Germinal center (tissue), 1 donor: ENCODE results near the gene AGTPBP1.
A peak's percentile ranks its signal among the peaks of the same experiment; 100 is the strongest.
"Not testable (repeated sequence)": the region's sequence is repeated elsewhere in the genome, so short reads cannot be mapped to it uniquely, and the experiment has no call there.

ENCODE experiments used
- DNase-seq: peaks from one replicate; pipeline ENCODE4 v3.0.0; 2012; ENCODE audit warnings: mixed read lengths, low spot score

AGTPBP1 gene

GRCh38 chr9:85719411-85719810, 22.3 kb downstream of the AGTPBP1 start:
- DNase-seq = not testable (repeated sequence)

- DNase-seq = not testable (repeated sequence)
These were observed 23.9 kb downstream of the AGTPBP1 start for GRCh38 chr9:85717818-85718217.

GRCh38 chr9:85717220-85717619, 24.5 kb downstream of the AGTPBP1 start:
- DNase-seq = no peak

DNA sequence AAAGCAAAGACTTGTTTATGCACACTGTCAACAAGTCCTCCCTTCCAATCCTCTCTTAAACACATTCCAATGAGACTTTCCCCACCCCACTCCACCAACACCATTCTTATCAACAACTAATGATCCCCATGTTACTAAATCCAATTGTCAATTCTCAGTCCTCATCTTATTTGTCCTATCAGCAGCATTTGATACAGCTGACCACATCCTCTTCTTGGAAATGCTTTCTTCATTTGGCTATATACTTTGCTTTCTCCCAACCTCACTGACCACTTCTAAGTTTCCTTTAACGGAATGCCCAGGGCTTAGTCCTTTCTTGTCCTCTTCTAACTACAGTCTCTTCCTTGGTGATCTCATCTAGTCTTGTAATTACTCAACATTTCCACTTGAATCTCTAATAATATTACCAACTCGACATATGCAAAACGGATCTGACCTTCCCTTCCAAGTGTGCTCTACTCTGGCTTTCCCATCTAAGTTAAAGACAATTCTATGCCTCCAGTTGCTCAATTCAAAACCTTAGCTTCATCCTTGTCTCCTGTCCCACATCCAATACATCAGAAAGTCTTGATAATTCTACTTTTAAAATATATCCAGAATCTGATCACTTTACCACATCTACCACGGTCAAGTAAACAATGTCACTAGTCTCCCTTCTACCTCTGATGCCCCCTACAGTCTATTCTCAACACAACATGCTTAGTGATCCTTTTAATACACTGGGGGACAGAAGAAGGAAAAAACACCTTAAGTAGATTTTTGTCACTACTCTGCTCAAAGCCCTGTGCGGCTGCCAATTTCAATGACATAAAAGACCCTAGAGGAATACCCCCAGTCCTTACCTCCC, 25.5 kb downstream of the AGTPBP1 start:
- DNase-seq = peak; percentile 27

- no peak for DNase-seq
These were observed 26.2 kb downstream of the AGTPBP1 start for GRCh38 chr9:85715587-85715986.

DNA sequence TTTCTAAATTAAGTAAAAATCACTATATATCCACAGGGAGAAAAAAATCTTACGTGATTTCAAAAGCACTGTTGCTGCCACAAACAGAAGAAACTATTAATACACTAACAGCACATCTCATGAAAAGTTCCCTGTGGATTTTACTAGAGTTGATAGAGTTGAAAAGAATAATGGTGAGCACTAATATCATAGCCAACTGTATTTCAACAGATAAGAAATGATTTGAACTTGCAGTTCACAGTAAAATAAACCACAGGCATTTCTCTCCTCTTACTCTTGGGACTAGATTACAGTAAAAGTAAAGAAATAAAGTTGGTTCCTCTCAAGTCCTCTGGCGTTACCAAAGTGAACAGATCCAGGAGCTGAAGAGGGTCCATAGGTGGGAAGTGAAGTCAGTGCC, 27.9 kb downstream of the AGTPBP1 start:
- no peak for DNase-seq

GRCh38 chr9:85704744-85705143, 37.0 kb downstream of the AGTPBP1 start:
- DNase-seq = no peak

- DNase-seq = no peak
These were observed 38.4 kb downstream of the AGTPBP1 start for GRCh38 chr9:85703398-85703797.

DNA sequence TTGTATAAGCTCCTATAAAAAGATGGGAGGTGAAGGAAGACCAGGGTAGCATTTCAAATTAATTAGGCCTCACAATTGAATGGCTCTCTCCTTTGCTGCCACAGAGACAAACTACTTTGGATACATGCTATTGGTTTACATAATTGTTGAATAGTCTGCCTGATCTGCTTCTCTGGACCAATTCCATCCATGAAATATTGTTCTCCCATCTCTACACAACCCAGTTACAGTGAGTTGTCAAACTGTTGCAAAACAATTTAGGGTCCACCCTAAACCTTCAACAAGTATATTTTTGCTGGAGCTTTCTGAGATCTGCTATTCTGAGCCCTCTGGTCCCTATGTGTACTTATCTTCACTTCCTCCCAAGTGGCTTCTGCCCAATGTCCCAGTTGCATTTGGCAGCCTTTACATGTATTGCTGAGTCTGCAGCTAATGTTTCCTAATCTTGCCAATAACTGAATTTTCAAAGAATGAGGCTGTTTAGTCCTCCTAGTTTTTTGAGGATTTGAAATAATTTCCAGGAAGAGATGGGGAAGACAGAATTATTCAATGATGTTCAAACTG, 38.9 kb downstream of the AGTPBP1 start:
- no peak for DNase-seq

DNA sequence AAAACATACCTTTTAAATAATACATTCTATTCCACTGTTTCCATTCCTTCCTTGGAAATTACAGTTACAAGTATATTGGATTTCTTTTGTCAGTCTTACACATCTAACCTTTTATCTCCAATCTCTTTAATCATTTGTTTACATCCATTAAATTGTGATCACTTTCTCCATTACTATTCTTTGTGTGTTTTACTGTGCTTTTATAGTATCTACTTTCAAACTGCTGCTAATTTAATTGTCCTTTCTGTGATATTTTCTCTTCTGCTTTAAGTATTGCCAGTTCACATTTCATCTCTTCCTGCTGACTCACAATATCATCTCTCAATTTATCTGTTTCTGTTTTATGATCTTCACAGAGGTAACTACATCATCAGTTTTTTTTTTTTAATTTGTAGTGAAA, 39.6 kb downstream of the AGTPBP1 start:
- no peak for DNase-seq

DNA sequence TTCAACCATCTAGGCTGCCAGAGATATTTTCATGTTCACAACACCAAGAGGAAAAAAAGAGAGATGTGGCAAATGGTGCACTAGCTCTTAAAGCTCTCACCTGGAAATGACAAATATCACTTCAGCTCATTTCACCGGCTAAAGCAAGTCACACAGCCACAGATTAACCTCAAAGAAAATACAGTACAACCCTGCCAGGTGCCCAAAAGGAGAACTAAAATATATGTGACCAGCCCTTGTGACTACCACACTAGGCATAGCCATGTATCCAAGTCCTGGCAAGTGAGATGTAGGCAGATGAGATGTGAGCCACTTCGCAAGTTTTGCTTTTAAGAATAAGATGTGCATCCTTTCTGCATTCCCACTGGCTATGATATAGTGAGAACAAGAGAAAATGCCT, 41.4 kb downstream of the AGTPBP1 start:
- no peak for DNase-seq

- no peak for DNase-seq
These were observed 53.4 kb downstream of the AGTPBP1 start for GRCh38 chr9:85688361-85688760.

DNA sequence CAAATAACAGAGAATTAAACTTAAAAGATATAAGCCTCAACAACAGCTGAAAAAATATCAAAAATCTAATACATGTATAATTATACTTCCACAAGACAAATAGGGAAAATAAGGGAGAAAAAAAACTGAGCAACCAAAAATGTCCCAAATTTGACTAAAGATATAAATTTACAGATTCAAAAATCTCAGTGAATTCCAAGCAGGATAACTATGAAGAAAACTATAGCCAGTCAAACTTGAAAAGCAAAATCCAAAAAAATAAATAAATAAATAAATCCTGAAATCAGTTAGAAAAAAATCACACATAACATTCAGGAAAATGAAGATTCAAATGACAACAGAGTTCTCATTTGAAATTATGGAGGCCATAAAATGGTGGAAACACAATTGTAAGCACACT, 56.7 kb downstream of the AGTPBP1 start:
- no peak for DNase-seq

DNA sequence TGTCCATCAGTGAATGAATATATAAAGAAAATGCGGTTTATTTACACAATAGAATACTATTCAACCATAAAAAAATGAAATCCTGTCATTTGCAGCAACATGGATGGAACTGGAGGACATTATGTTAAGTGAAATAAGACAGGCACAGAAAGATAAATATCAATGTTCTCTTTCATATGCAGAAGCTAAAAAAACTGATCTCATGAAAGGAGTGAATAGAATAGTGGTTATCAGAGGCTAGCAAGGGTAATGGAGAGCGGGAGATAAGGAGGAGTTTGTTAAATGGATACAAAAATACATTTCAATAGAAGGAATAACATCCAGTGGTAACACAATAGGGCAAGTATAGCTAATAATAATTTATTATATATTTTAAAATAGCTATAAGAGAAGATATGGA, 65.0 kb downstream of the AGTPBP1 start:
- DNase-seq = no peak

DNA sequence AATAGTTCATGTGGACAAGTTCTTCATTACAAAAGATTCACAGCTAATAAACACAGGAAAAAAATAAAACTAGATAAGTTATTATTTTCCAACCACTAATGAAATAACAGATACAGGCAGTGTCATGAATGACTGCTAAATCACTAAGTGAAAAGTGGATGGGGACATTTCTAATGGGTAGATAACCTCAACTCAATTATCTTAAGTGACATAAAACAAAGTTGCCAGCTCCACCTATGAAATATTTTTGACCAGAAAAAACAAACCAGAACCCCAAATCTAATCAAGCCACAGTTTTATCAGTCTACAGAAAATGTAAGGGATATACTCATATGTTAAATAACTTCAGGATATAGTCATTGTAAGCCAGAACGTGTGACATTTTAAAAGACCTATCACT, 74.4 kb downstream of the AGTPBP1 start:
- DNase-seq = no peak

- DNase-seq = no peak
These were observed 75.7 kb downstream of the AGTPBP1 start for GRCh38 chr9:85666086-85666485.

- no peak for DNase-seq
These were observed 79.2 kb downstream of the AGTPBP1 start for GRCh38 chr9:85662573-85662972.

DNA sequence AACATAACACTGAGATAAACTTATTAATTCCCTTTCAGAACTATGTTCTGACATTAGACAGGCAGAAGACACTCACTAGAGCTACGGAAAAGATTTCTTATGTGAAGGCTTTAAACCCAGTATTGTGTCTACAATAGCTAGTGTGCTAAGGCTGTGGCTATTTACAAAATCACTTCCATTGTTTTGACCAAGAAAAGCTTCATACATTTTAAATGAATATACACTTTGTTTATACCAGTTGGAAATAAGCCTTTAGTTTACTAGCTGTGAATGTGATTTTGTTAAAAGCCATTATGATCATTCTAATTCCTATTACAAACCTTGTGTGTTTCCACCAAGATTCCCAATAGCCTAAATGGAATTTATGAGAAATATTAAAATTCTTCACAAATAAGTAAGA, 83.0 kb downstream of the AGTPBP1 start:
- no peak for DNase-seq

GRCh38 chr9:85653153-85653552, 88.6 kb downstream of the AGTPBP1 start:
- DNase-seq = no peak

- DNase-seq = peak; percentile 10
These were observed 94.2 kb downstream of the AGTPBP1 start for GRCh38 chr9:85647571-85647970.

- DNase-seq = no peak
These were observed 95.7 kb downstream of the AGTPBP1 start for GRCh38 chr9:85645909-85646627.

GRCh38 chr9:85640425-85640824, 101.3 kb downstream of the AGTPBP1 start:
- no peak for DNase-seq

DNA sequence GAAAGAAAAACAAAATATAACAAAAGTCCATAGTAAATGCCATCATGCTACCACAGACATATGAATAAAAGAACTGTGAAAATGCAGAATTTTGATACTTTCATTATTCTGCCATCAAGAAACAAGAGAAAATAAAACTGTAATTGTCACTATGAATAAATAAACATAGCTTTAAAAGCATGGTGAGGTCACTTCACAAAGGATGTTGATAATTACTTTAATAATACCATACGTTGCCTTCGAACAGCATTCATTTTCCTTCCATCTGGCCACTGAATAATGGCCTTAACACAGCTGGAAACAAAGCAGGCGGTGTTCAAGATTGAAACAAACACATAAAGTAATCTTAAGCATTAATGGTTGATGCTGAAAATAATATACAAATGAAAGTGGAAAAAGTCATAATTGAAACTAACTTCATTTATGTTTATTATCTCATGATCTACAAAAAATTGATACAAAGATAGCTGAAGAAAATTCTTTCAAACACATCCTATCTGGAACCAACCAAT, 102.0 kb downstream of the AGTPBP1 start:
- DNase-seq = no peak
